OCI-LY7 (cell line): ENCODE results near the gene SEZ6L2. TPM values are rescaled to one million over a fixed set of nuclear protein-coding genes. Genes with fewer than 3 reads are reported as not detected.
"Not testable (repeated sequence)": the region's sequence is repeated elsewhere in the genome, so short reads cannot be mapped to it uniquely, and the experiment has no call there.

Experiments
- BruUV-seq: library from RNA; stranded (reverse); fragments of 400-500 nt; replicated peaks from 2 replicates; lab custom pipeline; 2021; lab: Mats Ljungman, UMichigan
- CTCF ChIA-PET: fragments of 300-600 bp; sonication (Branson Sonifier 250); formaldehyde crosslinking; loops from one replicate; lab custom pipeline; 2022; ENCODE audit warnings: antibody characterized with exemption; ENCODE audit not compliant: unreplicated experiment; lab: Charles Lee
- POLR2A ChIA-PET: fragments of 300-600 bp; sonication (Branson Sonifier 250); formaldehyde crosslinking; loops from one replicate; lab custom pipeline; 2022; ENCODE audit warnings: antibody characterized with exemption; lab: Charles Lee
- DNase-seq: peaks from one replicate; pipeline ENCODE4 v3.0.0-alpha.2; 2015; ENCODE audit warnings: low spot score
- H2AFZ ChIP-seq: fragments of 200-600 bp; sonication (generic), shearing (Covaris generic); 2 replicates; pipeline ENCODE4 v1.6.1; 2014; ENCODE audit warnings: mild to moderate bottlenecking, antibody characterized with exemption, low read length, moderate library complexity
- H3K27ac ChIP-seq: fragments of 200-600 bp; sonication (generic); 2 replicates; pipeline ENCODE4 v1.5.1; 2014; ENCODE audit warnings: mixed run types, low read depth, mild to moderate bottlenecking, moderate library complexity, low read length, inconsistent platforms; ENCODE audit not compliant: poor library complexity, severe bottlenecking
- H3K36me3 ChIP-seq: fragments of 200-600 bp; sonication (generic); 2 replicates; pipeline ENCODE4 v1.6.1; 2014; ENCODE audit warnings: mild to moderate bottlenecking, antibody characterized with exemption, low read length, moderate library complexity, mixed read lengths; ENCODE audit not compliant: insufficient read depth
- H3K4me1 ChIP-seq: fragments of 200-600 bp; sonication (generic); 2 replicates; pipeline ENCODE4 v1.5.1; 2014; ENCODE audit warnings: mild to moderate bottlenecking, low read length; ENCODE audit not compliant: insufficient read depth, poor library complexity, severe bottlenecking
- H3K4me2 ChIP-seq: fragments of 200-600 bp; sonication (generic); 2 replicates; pipeline ENCODE4 v1.6.1; 2014; ENCODE audit warnings: mild to moderate bottlenecking, low read length
- H3K4me3 ChIP-seq: fragments of 200-600 bp; sonication (generic); 2 replicates; pipeline ENCODE4 v1.5.1; 2014; ENCODE audit warnings: mild to moderate bottlenecking, low read depth, low read length; ENCODE audit not compliant: poor library complexity, severe bottlenecking
- H3K79me2 ChIP-seq: fragments of 200-600 bp; sonication (generic); 2 replicates; pipeline ENCODE4 v1.6.1; 2016; ENCODE audit warnings: low read depth, mild to moderate bottlenecking, low read length, moderate library complexity, mixed read lengths; ENCODE audit not compliant: insufficient read depth
- H3K9me2 ChIP-seq: fragments of 200-600 bp; sonication (generic); 2 replicates; pipeline ENCODE4 v1.6.1; 2016; ENCODE audit warnings: mild to moderate bottlenecking, low read length, mixed read lengths; ENCODE audit not compliant: insufficient read depth
- H3K9me3 ChIP-seq: fragments of 200-600 bp; sonication (generic); 2 replicates; pipeline ENCODE4 v1.6.1; 2014; ENCODE audit warnings: mild to moderate bottlenecking, mixed run types, low read length, mixed read lengths
- H4K20me1 ChIP-seq: fragments of 200-600 bp; sonication (generic); 2 replicates; pipeline ENCODE4 v1.6.1; 2014; ENCODE audit warnings: mild to moderate bottlenecking, antibody characterized with exemption, low read length, moderate library complexity, mixed read lengths; ENCODE audit not compliant: insufficient read depth
- EZH2phosphoT487 ChIP-seq: fragments of 200-600 bp; sonication (generic); IDR thresholded peaks from 2 replicates; pipeline ENCODE4 v1.6.1; 2018; ENCODE audit warnings: low read depth, borderline replicate concordance, mild to moderate bottlenecking, mixed run types, antibody characterized with exemption, low read length, moderate library complexity, mixed read lengths
- intact Hi-C: fragments of 100-400 bp; cut with micrococcal nuclease; formaldehyde crosslinking; loops from one replicate; pipeline ENCODE4 v1.10.0; 2022; ENCODE audit not compliant: unreplicated experiment
- total RNA-seq, 2 experiments: library from RNA; depleted of rRNA in 1 of 2; stranded (reverse); fragments of >200 nt in 1 of 2; shearing (Covaris generic) in 1 of 2; gene quantifications; 2 replicates each; pipeline ENCODE4 v1.2.3, GENCODE V29; 2014 to 2022
- TF ChIP-seq, protein P1 (sequence below): fragments of 200-600 bp; sonication (generic); conservative IDR thresholded peaks from 2 replicates; pipeline ENCODE4 v1.5.1; 2014; ENCODE audit warnings: mild to moderate bottlenecking, antibody characterized with exemption, low read length, moderate library complexity, mixed read lengths

Gene SEZ6L2
- total RNA-seq, 2 experiments from 2014 or later = 0.98 to 1.0 TPM

DNA sequence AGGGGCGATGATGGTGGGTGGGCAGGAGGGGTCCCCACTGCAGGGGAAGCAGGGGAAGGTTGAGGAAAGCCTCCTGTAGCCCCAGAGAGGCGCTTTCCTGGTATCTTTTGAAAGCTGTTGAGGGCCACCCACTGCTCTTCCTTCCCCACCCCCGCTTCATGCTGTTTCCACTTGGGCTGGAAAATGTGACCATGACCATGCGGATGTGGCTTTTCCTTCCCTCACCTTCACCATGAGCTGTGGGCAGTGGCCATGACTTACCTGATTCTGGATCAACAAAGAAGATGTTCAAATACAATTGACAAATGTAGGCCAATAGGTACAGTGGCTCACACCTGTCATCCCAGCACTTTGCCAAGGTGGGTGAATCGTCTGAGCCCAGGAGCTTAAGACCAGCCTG lies 65.3 kb downstream of the SEZ6L2 start:
- Histone ChIP-seq H3K79me2 (no peaks in the 10 kb centered on the region), H3K4me2 (no peak overlapping the region), H3K4me1 (no peaks in the 10 kb centered on the region), H2AFZ (no peak overlapping the region), H3K9me2 (no peaks in the 10 kb centered on the region), H3K27ac (no peak overlapping the region), H4K20me1 (no peaks in the 10 kb centered on the region), H3K36me3 (no peaks in the 10 kb centered on the region), H3K9me3 (no peaks in the 10 kb centered on the region), H3K4me3 (no peak overlapping the region)
- BruUV-seq = no TSS peak
- ChIA-PET CTCF (no interaction called here), POLR2A (no interaction called here)
- TF ChIP-seq, protein P1, sequence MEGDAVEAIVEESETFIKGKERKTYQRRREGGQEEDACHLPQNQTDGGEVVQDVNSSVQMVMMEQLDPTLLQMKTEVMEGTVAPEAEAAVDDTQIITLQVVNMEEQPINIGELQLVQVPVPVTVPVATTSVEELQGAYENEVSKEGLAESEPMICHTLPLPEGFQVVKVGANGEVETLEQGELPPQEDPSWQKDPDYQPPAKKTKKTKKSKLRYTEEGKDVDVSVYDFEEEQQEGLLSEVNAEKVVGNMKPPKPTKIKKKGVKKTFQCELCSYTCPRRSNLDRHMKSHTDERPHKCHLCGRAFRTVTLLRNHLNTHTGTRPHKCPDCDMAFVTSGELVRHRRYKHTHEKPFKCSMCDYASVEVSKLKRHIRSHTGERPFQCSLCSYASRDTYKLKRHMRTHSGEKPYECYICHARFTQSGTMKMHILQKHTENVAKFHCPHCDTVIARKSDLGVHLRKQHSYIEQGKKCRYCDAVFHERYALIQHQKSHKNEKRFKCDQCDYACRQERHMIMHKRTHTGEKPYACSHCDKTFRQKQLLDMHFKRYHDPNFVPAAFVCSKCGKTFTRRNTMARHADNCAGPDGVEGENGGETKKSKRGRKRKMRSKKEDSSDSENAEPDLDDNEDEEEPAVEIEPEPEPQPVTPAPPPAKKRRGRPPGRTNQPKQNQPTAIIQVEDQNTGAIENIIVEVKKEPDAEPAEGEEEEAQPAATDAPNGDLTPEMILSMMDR = no peak
- TF ChIP-seq EZH2phosphoT487 = no peak
- DNase-seq = no peak
- intact Hi-C loops = no loop called here

DNA sequence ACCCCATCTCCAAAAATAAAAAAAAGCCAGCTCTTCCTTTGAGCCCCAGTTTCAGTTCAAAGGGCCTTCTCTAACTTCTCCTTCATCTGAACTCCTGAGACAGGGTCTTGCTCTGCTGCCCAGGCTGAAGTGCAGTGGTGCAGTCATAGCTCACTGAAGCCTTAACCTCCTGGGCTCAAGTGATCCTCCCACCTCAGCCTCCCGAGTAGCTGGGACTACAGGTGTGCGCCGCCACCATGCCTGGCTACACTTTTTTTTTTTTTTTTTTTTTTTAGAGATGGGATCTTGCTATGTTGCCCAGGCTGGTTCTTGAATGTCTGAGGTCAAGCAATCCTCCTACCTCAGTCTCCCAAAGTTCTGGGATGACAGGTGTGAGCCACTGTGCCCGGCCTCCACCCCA lies 66.1 kb downstream of the SEZ6L2 start:
- DNase-seq, H3K79me2 ChIP-seq, H3K4me1 ChIP-seq, H3K27ac ChIP-seq, BruUV-seq, H3K4me2 ChIP-seq, H3K9me3 ChIP-seq, H3K4me3 ChIP-seq, H2AFZ ChIP-seq, H3K36me3 ChIP-seq, H4K20me1 ChIP-seq, H3K9me2 ChIP-seq, CTCF ChIA-PET, intact Hi-C loops: not testable (repeated sequence)
- POLR2A ChIA-PET = interaction anchor here (0.6 kb wide), 1 partner anchor 191 kb away, joined by 4 read pairs; no protein-coding TSS in a partner anchor

DNA sequence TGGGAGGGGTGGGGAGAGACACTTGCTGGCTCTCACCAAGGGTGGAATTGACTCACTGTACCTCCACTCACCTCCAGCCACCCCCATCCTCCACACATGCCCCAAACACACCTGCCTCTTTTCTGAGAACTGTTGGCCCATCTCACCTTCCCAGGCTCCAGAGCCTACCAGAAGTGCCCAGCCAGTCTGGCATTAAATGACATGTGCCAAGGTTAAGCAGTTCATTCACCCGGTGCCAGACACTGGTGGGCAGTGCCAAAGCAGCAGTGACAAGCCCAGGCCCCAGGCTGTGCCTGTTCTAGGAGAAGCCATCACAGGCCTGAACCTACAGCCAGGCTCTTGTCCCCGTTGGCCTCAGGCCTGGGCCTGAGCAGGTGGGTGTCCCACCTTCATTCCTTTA lies 67.9 kb downstream of the SEZ6L2 start:
- POLR2A ChIA-PET = no interaction called here
- Histone ChIP-seq H3K9me3 (no peaks in the 10 kb centered on the region), H3K4me3 (no peak overlapping the region), H4K20me1 (no peaks in the 10 kb centered on the region), H2AFZ (no peak overlapping the region), H3K27ac (no peak overlapping the region), H3K36me3 (no peaks in the 10 kb centered on the region), H3K79me2 (no peaks in the 10 kb centered on the region), H3K4me2 (no peak overlapping the region), H3K9me2 (no peaks in the 10 kb centered on the region), H3K4me1 (no peaks in the 10 kb centered on the region)
- BruUV-seq = no TSS peak
- CTCF ChIA-PET = no interaction called here
- TF ChIP-seq, protein P1 = no peak
- no peak for TF ChIP-seq EZH2phosphoT487
- DNase-seq = no peak
- intact Hi-C loops = no loop called here
